Spleen (tissue), 11 donors: ENCODE measurements around the gene GOLT1B. TPM values are rescaled to one million over a fixed set of nuclear protein-coding genes. Genes with fewer than 3 reads are reported as not detected.

Experiments used
- DNase-seq: peaks from one replicate; pipeline ENCODE4 v3.0.0-alpha.2; 2020
- H3K27ac ChIP-seq, 8 donors: fragments of 200-600 bp; sonication (generic) in 7 of 8; 1 replicate in 4 of 8; 2 replicates in 4 of 8; pipeline versions ENCODE4 v1.5.0 to v1.8.0; 2016 to 2021; ENCODE audit warnings: inconsistent platforms in 4 of 8, mild to moderate bottlenecking in 4 of 8, moderate library complexity in 1 of 8
- H3K27me3 ChIP-seq, 7 donors: fragments of 200-600 bp; sonication (generic) in 6 of 7; replicated peaks in 1 of 7; 1 replicate in 4 of 7; 2 replicates in 3 of 7; pipeline versions ENCODE4 v1.5.0 to v1.8.0; 2016 to 2021; ENCODE audit warnings: inconsistent platforms in 3 of 7, mild to moderate bottlenecking in 1 of 7
- H3K36me3 ChIP-seq, 6 donors: fragments of 200-600 bp; sonication (generic) in 5 of 6; 1 replicate in 4 of 6; 2 replicates in 2 of 6; pipeline versions ENCODE4 v1.5.0 to v1.8.0; 2016 to 2021; ENCODE audit warnings: inconsistent platforms in 2 of 6
- H3K4me1 ChIP-seq, 6 donors: fragments of 200-600 bp; sonication (generic) in 5 of 6; 1 replicate in 3 of 6; 2 replicates in 3 of 6; pipeline versions ENCODE4 v1.5.0 to v1.8.0; 2016 to 2021; ENCODE audit warnings: inconsistent platforms in 3 of 6
- H3K4me3 ChIP-seq, 8 donors: fragments of 200-600 bp; sonication (generic) in 7 of 8; 1 replicate in 4 of 8; 2 replicates in 4 of 8; pipeline versions ENCODE4 v1.5.0 to v1.8.0; 2016 to 2021; ENCODE audit warnings: inconsistent platforms in 4 of 8, mild to moderate bottlenecking in 4 of 8, moderate library complexity in 2 of 8
- H3K9me3 ChIP-seq, 8 donors: fragments of 200-600 bp; sonication (generic) in 7 of 8; 1 replicate in 4 of 8; 2 replicates in 4 of 8; pipeline versions ENCODE4 v1.5.0 to v1.8.0; 2016 to 2021; ENCODE audit warnings: inconsistent platforms in 4 of 8
- CTCF ChIP-seq, 11 experiments: fragments of 200-600 bp in 7 of 11; fragments of 450-650 bp in 4 of 11; sonication (generic) in 4 of 11; IDR thresholded peaks in 8 of 11; conservative IDR thresholded peaks in 3 of 11; 1 replicate in 7 of 11; 2 replicates in 4 of 11; pipeline versions ENCODE4 v1.4.0 to v1.8.0; 2016 to 2021; ENCODE audit warnings: antibody characterized with exemption in 11 of 11, inconsistent platforms in 4 of 11, mild to moderate bottlenecking in 1 of 11
- POLR2A ChIP-seq, 3 donors: fragments of 450-650 bp; IDR thresholded peaks; one replicate each; pipeline ENCODE4 v1.5.1; 2017; ENCODE audit warnings: antibody characterized with exemption in 3 of 3, mild to moderate bottlenecking in 1 of 3
- WGBS, 5 donors: extraction: QIAGEN DNeasy Blood & Tissue Kit in 3 of 5; methylation state at CpG; one replicate each; pipeline versions ENCODE4 v1.1.5 to v1.1.7; 2013 to 2018; 5-methylcytosine and 5-hydroxymethylcytosine counted together
- intact Hi-C: fragments of 100-400 bp; cut with DNase I; formaldehyde crosslinking; loops from one replicate; pipeline ENCODE4 v1.15.0; 2023; ENCODE audit warnings: low total_unique reads
- polyA plus RNA-seq, 3 donors: library from polyadenylated mRNA; stranded (reverse); fragments of 200-250 nt; gene quantifications; one replicate each; pipeline ENCODE4 v1.2.1, GENCODE V29; 2013
- total RNA-seq, 7 donors: library from RNA; depleted of rRNA in 3 of 7; stranded (reverse); fragments of >200 nt in 3 of 7; fragmentation: NEBNext Ultra II Directional in 4 of 7; extraction: Animal tissue kit (Norgen Biotek cat#: 25700) in 4 of 7; gene quantifications; one replicate each; pipeline versions ENCODE4 v1.1.0 to v1.2.1, GENCODE V29; 2016 to 2021
- donor health status: healthy with polysubstance abuse.
- donor health status: DM: no; HTN: no; CAD: no; lungs with moderate emphysema.
- donor health status: DM: no; HTN: no; CAD: no.
- donor health status: Bipolar disorder and iron deficiency.
- donor health status: healthy.
- donor health status: DM: no; HTN: no; CAD: no.
- donor health status: DM: yes; HTN: yes; CAD: no.

Gene GOLT1B
- total and polyA plus RNA-seq, 10 donors, result 14.1 to 39.6 (median 25.2) TPM

- H3K9me3 ChIP-seq, result no peaks in the 10 kb centered on the region
- intact Hi-C loops, result no loop called here
- 90 to 94% (median 91%) methylated on average over 3 of the region's 3 CpGs for WGBS, 5 donors
Measured at GRCh38 chr12:21566907-21567394, 65.4 kb downstream of the GOLT1B start.

More at GRCh38 chr12:21566907-21567394, 65.4 kb downstream of the GOLT1B start:
- TF ChIP-seq CTCF (IDR thresholded peaks at IDR 0.05 in 8 of 11, conservative IDR thresholded peaks at IDR 0.05 in 3 of 11) (no peak), POLR2A (IDR thresholded peaks at IDR 0.05) (no peak)
- DNase-seq, result no peak
- no peaks in the 10 kb centered on the region for H3K36me3 ChIP-seq
- H3K4me3 ChIP-seq, result no peak overlapping the region
- no peaks in the 10 kb centered on the region for H3K4me1 ChIP-seq
- H3K27me3 ChIP-seq, result no peaks in the 10 kb centered on the region
- no peak overlapping the region for H3K27ac ChIP-seq

Other genes with a start within 250 kb of the GOLT1B start
- 1 to 10 TPM in 3 of 7 donors, under 1 TPM in 4; 0.06 to 2.5 (median 0.97) TPM for gene SLCO1A2, start 166.9 kb upstream of the GOLT1B start, total RNA-seq
- gene SLCO1A2, start 166.9 kb upstream of the GOLT1B start, polyA plus RNA-seq, result under 1 TPM; 0.12 to 0.28 (median 0.26) TPM
- gene IAPP, start 128.9 kb upstream of the GOLT1B start, total RNA-seq, result not detected
- under 1 TPM in 2 of 3 donors, not detected in 1; 0.04 to 0.21 TPM for gene IAPP, start 128.9 kb upstream of the GOLT1B start, polyA plus RNA-seq
- 10 to 100 TPM; 19.1 to 42.0 (median 25.3) TPM for gene PYROXD1, start 64.1 kb upstream of the GOLT1B start, total RNA-seq
- 10 to 100 TPM; 10.6 to 11.7 (median 10.7) TPM for gene PYROXD1, start 64.1 kb upstream of the GOLT1B start, polyA plus RNA-seq
- 10 to 100 TPM; 37.9 to 57.3 (median 47.2) TPM for gene RECQL, start 154 bp upstream of the GOLT1B start, total RNA-seq
- 10 to 100 TPM; 20.1 to 25.6 (median 22.4) TPM for gene RECQL, start 154 bp upstream of the GOLT1B start, polyA plus RNA-seq
- gene SPX, start 24.5 kb downstream of the GOLT1B start, total RNA-seq, result 1 to 10 TPM in 2 of 7 donors, under 1 TPM in 4, not detected in 1; 0.44 to 1.3 (median 0.69) TPM
- gene SPX, start 24.5 kb downstream of the GOLT1B start, polyA plus RNA-seq, result under 1 TPM; 0.15 to 0.53 (median 0.38) TPM
- not detected for gene GYS2, start 103.1 kb downstream of the GOLT1B start, total RNA-seq
- gene GYS2, start 103.1 kb downstream of the GOLT1B start, polyA plus RNA-seq, result under 1 TPM in 1 of 3 donors, not detected in 2; 0.05 TPM
- 100 to 1,000 TPM; 166 to 306 (median 246) TPM for gene LDHB, start 156.1 kb downstream of the GOLT1B start, total RNA-seq
- gene LDHB, start 156.1 kb downstream of the GOLT1B start, polyA plus RNA-seq, result 100 to 1,000 TPM; 280 to 346 (median 292) TPM